OCI-LY7 (cell line): ENCODE data around the gene MAGED4B. TPM values are rescaled to one million over a fixed set of nuclear protein-coding genes. Genes with fewer than 3 reads are reported as not detected.
"Not testable (repeated sequence)": the region's sequence is repeated elsewhere in the genome, so short reads cannot be mapped to it uniquely, and the experiment has no call there.

Source experiments
- BruUV-seq: library from RNA; stranded (reverse); fragments of 400-500 nt; replicated peaks from 2 replicates; lab custom pipeline; 2021; lab: Mats Ljungman, UMichigan
- CTCF ChIA-PET: fragments of 300-600 bp; sonication (Branson Sonifier 250); formaldehyde crosslinking; loops from one replicate; lab custom pipeline; 2022; ENCODE audit warnings: antibody characterized with exemption; ENCODE audit not compliant: unreplicated experiment; lab: Charles Lee
- POLR2A ChIA-PET: fragments of 300-600 bp; sonication (Branson Sonifier 250); formaldehyde crosslinking; loops from one replicate; lab custom pipeline; 2022; ENCODE audit warnings: antibody characterized with exemption; lab: Charles Lee
- DNase-seq: peaks from one replicate; pipeline ENCODE4 v3.0.0-alpha.2; 2015; ENCODE audit warnings: low spot score
- H2AFZ ChIP-seq: fragments of 200-600 bp; sonication (generic), shearing (Covaris generic); 2 replicates; pipeline ENCODE4 v1.6.1; 2014; ENCODE audit warnings: mild to moderate bottlenecking, antibody characterized with exemption, low read length, moderate library complexity
- H3K27ac ChIP-seq: fragments of 200-600 bp; sonication (generic); 2 replicates; pipeline ENCODE4 v1.5.1; 2014; ENCODE audit warnings: mixed run types, low read depth, mild to moderate bottlenecking, moderate library complexity, low read length, inconsistent platforms; ENCODE audit not compliant: poor library complexity, severe bottlenecking
- H3K36me3 ChIP-seq: fragments of 200-600 bp; sonication (generic); 2 replicates; pipeline ENCODE4 v1.6.1; 2014; ENCODE audit warnings: mild to moderate bottlenecking, antibody characterized with exemption, low read length, moderate library complexity, mixed read lengths; ENCODE audit not compliant: insufficient read depth
- H3K4me1 ChIP-seq: fragments of 200-600 bp; sonication (generic); 2 replicates; pipeline ENCODE4 v1.5.1; 2014; ENCODE audit warnings: mild to moderate bottlenecking, low read length; ENCODE audit not compliant: insufficient read depth, poor library complexity, severe bottlenecking
- H3K4me2 ChIP-seq: fragments of 200-600 bp; sonication (generic); 2 replicates; pipeline ENCODE4 v1.6.1; 2014; ENCODE audit warnings: mild to moderate bottlenecking, low read length
- H3K4me3 ChIP-seq: fragments of 200-600 bp; sonication (generic); 2 replicates; pipeline ENCODE4 v1.5.1; 2014; ENCODE audit warnings: mild to moderate bottlenecking, low read depth, low read length; ENCODE audit not compliant: poor library complexity, severe bottlenecking
- H3K79me2 ChIP-seq: fragments of 200-600 bp; sonication (generic); 2 replicates; pipeline ENCODE4 v1.6.1; 2016; ENCODE audit warnings: low read depth, mild to moderate bottlenecking, low read length, moderate library complexity, mixed read lengths; ENCODE audit not compliant: insufficient read depth
- H3K9me2 ChIP-seq: fragments of 200-600 bp; sonication (generic); 2 replicates; pipeline ENCODE4 v1.6.1; 2016; ENCODE audit warnings: mild to moderate bottlenecking, low read length, mixed read lengths; ENCODE audit not compliant: insufficient read depth
- H3K9me3 ChIP-seq: fragments of 200-600 bp; sonication (generic); 2 replicates; pipeline ENCODE4 v1.6.1; 2014; ENCODE audit warnings: mild to moderate bottlenecking, mixed run types, low read length, mixed read lengths
- H4K20me1 ChIP-seq: fragments of 200-600 bp; sonication (generic); 2 replicates; pipeline ENCODE4 v1.6.1; 2014; ENCODE audit warnings: mild to moderate bottlenecking, antibody characterized with exemption, low read length, moderate library complexity, mixed read lengths; ENCODE audit not compliant: insufficient read depth
- CTCF ChIP-seq: fragments of 200-600 bp; sonication (generic); conservative IDR thresholded peaks from 2 replicates; pipeline ENCODE4 v1.5.1; 2014; ENCODE audit warnings: mild to moderate bottlenecking, antibody characterized with exemption, low read length, moderate library complexity, mixed read lengths
- EZH2phosphoT487 ChIP-seq: fragments of 200-600 bp; sonication (generic); IDR thresholded peaks from 2 replicates; pipeline ENCODE4 v1.6.1; 2018; ENCODE audit warnings: low read depth, borderline replicate concordance, mild to moderate bottlenecking, mixed run types, antibody characterized with exemption, low read length, moderate library complexity, mixed read lengths
- intact Hi-C: fragments of 100-400 bp; cut with micrococcal nuclease; formaldehyde crosslinking; loops from one replicate; pipeline ENCODE4 v1.10.0; 2022; ENCODE audit not compliant: unreplicated experiment
- total RNA-seq, 2 experiments: library from RNA; depleted of rRNA in 1 of 2; stranded (reverse); fragments of >200 nt in 1 of 2; shearing (Covaris generic) in 1 of 2; gene quantifications; 2 replicates each; pipeline ENCODE4 v1.2.3, GENCODE V29; 2014 to 2022

MAGED4B gene
- total RNA-seq, 2 experiments from 2014 or later = 7.4 to 12.2 TPM

- H2AFZ ChIP-seq = no peak overlapping the region
- POLR2A ChIA-PET = interaction anchor here (0.7 kb wide), 1 partner anchor 252 kb away, joined by 3 read pairs; no protein-coding TSS in a partner anchor
- no peaks in the 10 kb centered on the region for H3K79me2 ChIP-seq
- H3K27ac ChIP-seq = no peak overlapping the region
- no peaks in the 10 kb centered on the region for H3K36me3 ChIP-seq
- CTCF ChIA-PET = no interaction called here
- no peaks in the 10 kb centered on the region for H3K9me3 ChIP-seq
- TF ChIP-seq EZH2phosphoT487 = no peak
- TF ChIP-seq CTCF = no peak
- intact Hi-C loops = no loop called here
- no peaks in the 10 kb centered on the region for H3K9me2 ChIP-seq
- no peaks in the 10 kb centered on the region for H4K20me1 ChIP-seq
- no peak overlapping the region for H3K4me3 ChIP-seq
- peaks cover 10% of the 10 kb centered on the region for H3K4me1 ChIP-seq
- H3K4me2 ChIP-seq = peak overlapping the region; percentile 42
- peak; percentile 35 for DNase-seq
- BruUV-seq = no TSS peak
These were observed 9.1 kb upstream of the MAGED4B start for GRCh38 chrX:52078131-52078530.

DNA sequence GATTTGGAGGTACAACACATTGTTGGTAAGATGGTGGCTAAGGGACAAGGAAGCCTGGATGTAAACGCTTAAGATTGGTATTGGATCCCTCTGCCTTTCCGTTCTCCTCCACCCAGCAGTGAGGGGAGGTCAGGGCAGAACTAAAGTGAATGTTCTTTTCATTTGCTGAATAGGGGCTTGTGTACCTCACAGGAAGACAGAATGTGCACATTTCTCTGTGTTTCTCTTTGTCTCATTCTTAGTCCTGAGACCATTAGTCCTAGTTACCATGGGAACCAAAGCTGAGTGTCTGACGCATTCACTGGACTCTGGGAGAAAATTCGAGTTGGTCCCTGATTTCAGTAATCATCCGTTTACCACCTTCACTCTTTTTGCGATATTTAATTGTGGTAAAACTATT lies 26.7 kb downstream of the MAGED4B start:
- BruUV-seq, H3K9me3 ChIP-seq, H4K20me1 ChIP-seq, intact Hi-C loops, H3K79me2 ChIP-seq, H3K9me2 ChIP-seq, CTCF ChIA-PET, H3K4me2 ChIP-seq, DNase-seq, H3K27ac ChIP-seq, H3K36me3 ChIP-seq, H2AFZ ChIP-seq, POLR2A ChIA-PET, H3K4me3 ChIP-seq, H3K4me1 ChIP-seq: not testable (repeated sequence)

GRCh38 chrX:52034211-52034610 lies 34.8 kb downstream of the MAGED4B start:
- intact Hi-C loops = no loop called here
- TF ChIP-seq EZH2phosphoT487 (no peak), CTCF (no peak)

More at GRCh38 chrX:52034211-52034610, 34.8 kb downstream of the MAGED4B start:
- no peaks in the 10 kb centered on the region for H3K79me2 ChIP-seq
- BruUV-seq = no TSS peak
- DNase-seq = no peak
- H3K36me3 ChIP-seq = no peaks in the 10 kb centered on the region
- H4K20me1 ChIP-seq = no peaks in the 10 kb centered on the region
- H3K9me3 ChIP-seq = no peaks in the 10 kb centered on the region
- H2AFZ ChIP-seq = no peak overlapping the region
- CTCF ChIA-PET = no interaction called here
- no peaks in the 10 kb centered on the region for H3K4me1 ChIP-seq
- H3K27ac ChIP-seq = no peak overlapping the region
- no peak overlapping the region for H3K4me3 ChIP-seq
- H3K4me2 ChIP-seq = no peak overlapping the region
- no peaks in the 10 kb centered on the region for H3K9me2 ChIP-seq
- POLR2A ChIA-PET = no interaction called here
